DMS 273 (cell line): ENCODE measurements around the gene HAUS7.

Experiments
- DNase-seq: peaks from one replicate; lab custom pipeline; 2025; ENCODE audit not compliant: unreplicated experiment; lab: John Stamatoyannopoulos, UW

Gene HAUS7

DNA sequence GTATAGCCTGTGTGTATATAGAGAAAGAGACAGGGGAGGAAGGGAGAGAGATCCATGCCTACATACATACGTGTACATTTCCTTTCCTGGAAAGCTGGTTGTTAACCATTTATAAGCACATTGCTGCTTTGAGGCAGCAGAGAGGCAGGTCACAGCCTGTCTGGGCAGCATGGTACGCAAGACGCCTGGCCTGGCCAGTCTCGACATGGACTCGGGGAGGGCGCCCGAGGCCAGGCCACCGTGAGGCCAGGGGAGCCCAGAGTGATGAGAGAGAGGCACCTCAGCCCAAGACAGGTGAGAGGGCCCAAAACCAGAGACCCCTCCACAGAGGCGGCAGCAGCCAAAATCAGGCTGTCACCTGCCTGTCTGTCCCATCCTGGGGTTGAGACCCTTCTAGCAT is 28.4 kb downstream of the HAUS7 start:
- DNase-seq: no peak

DNA sequence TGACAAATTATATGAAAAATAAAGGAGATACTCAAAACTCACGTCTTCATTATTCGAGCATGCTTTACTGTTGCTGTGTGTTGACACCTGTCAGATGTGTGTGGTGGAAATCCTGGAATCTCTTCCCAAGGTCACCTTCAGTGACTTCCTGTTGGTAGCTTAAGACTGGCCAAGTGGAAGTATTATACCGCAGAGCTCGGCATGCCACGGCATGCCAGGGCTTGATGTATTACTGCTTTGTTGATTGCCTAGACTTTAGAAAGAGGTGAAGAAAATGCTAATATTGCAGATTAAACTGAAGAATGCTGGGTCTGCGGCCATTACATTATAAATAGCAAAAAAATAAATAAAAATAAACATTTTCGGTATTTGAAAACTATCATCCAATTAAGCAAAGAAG is 29.1 kb downstream of the HAUS7 start:
- peak; percentile 48 for DNase-seq

GRCh38 chrX:153440556-153441135 is 29.7 kb downstream of the HAUS7 start:
- no peak for DNase-seq

DNA sequence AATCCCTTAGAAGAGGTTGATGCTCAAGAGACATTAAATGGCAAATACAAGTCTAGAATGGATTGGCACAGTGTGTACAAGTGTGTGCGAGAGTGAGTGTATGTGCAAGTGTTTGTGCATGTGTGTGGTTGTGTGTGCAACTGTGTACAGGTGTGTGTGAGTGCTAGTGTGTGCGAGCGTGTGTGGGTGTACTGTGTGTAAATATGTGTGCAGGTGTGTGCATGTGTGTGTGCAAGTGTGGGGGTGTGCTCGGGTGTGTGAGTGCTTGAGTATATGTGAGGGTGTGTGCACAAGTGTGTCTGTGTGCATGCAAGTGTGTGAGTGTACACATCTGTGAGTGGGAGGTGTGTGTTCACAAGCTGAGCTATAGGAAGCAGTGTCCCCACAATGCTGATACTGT is 30.4 kb downstream of the HAUS7 start:
- DNase-seq: no peak

- DNase-seq: peak; percentile 63
These were observed 31.8 kb downstream of the HAUS7 start for GRCh38 chrX:153438532-153438931.

GRCh38 chrX:153435845-153436244 is 34.5 kb downstream of the HAUS7 start:
- DNase-seq: no peak

DNA sequence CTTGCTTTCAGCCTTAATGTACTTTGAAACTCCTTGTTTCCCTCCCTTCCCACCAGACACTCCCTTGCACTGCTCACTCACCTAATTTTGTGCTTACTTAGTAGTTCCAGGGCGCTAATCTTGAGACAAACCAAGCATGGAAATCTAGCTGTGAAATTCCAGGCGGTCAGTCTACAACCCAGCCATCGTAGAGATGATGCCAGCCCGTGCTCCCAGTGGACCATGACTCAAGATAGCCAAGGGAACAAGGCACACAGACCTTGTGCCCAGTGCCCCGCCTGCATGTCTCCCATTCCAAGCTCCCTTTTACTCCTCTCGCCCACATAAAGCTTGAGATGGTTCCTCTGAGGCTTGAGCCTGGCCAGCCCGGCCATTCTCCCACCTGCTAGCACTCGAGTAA is 35.6 kb downstream of the HAUS7 start:
- DNase-seq: no peak

GRCh38 chrX:153433781-153434285 is 36.5 kb downstream of the HAUS7 start:
- no peak for DNase-seq

DNA sequence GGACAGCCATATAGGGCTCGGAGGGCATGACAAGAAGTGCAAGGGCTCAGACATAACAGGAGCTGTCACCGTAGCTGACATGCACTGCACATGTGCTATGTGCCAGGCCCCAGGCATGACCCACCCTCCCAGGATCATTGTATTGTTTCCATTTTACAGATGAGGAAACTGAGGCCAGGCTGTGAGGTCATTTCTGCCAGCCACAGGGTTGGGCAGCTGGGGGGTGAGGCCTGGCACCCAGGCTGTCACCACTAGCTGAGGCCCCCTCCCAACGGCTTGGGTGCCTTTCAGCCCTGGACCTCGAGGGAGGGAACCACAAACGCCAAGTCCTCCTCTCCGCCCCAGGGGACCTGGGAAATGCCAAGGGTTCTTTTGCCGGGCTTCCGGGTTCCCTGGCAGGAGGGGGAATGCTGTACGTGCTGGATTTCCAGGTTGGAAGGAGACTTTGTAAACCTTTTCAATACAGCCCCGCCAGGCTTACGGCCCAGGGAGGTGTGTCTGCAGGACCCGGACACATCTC is 37.2 kb downstream of the HAUS7 start:
- DNase-seq: no peak

DNA sequence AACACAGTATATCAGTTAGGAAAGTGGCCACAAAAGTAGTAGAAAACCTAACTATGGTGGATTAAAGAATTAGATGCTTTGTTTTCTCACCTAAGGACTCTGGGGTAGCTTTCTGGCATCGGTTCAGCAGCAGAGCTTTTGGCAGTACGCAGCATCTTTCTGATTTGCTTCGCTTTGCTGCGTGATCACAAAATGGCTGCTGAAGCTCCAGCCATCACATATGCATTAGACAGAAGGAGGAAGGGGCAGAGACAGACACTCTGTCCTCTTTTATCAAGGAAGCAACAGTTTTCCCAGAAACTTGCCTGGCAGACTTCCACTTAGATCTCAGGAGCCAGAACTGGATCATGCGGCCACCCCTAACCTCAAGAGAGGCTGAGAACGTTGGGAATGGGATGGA is 39.6 kb downstream of the HAUS7 start:
- DNase-seq: no peak

- DNase-seq: no peak
These were observed 44.2 kb downstream of the HAUS7 start for GRCh38 chrX:153426204-153426603.

- DNase-seq: no peak
These were observed 46.7 kb downstream of the HAUS7 start for GRCh38 chrX:153423652-153424051.

DNA sequence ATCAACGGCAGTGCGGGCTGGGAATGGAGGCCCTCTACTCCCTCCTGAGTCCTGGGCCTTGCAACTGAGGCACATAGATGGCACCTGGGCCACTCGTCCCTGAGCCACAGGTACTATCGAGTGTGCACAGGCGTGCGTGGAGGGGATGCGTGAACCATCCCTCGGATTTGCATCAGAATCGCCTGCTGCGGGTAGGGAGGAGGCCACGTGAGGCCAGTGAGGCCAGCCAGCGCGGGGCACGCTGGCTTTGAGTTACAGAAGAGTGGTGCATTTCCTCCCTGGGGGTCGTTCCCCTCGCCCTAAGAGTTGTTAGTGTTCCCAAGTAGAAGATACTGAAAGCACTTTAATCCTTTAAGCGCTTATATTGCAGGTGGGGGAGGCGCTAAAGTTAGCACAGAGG is 48.5 kb downstream of the HAUS7 start:
- DNase-seq: no peak

GRCh38 chrX:153420851-153421599 is 49.4 kb downstream of the HAUS7 start:
- no peak for DNase-seq

DNA sequence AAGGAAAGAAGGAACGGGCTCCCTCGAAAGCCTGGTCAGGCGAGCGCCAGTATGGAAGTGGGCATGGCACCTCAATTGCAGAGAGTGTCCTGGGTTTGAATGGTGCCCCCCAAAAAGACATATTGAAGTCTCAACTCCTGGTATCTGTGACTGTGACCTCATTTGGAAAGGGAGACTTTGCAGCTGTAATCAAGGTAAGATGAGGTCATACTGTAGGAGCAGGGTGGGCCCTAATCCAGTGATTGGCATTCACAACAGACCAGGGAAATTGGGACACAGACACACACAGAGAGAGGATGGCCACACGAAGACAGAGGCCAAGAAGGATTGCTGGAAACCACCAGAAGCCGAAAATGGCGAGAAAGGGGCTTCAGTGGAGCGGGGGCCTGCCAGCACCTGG is 52.7 kb downstream of the HAUS7 start:
- no peak for DNase-seq

GRCh38 chrX:153416781-153417450 is 53.5 kb downstream of the HAUS7 start:
- peak; percentile 82 for DNase-seq

DNA sequence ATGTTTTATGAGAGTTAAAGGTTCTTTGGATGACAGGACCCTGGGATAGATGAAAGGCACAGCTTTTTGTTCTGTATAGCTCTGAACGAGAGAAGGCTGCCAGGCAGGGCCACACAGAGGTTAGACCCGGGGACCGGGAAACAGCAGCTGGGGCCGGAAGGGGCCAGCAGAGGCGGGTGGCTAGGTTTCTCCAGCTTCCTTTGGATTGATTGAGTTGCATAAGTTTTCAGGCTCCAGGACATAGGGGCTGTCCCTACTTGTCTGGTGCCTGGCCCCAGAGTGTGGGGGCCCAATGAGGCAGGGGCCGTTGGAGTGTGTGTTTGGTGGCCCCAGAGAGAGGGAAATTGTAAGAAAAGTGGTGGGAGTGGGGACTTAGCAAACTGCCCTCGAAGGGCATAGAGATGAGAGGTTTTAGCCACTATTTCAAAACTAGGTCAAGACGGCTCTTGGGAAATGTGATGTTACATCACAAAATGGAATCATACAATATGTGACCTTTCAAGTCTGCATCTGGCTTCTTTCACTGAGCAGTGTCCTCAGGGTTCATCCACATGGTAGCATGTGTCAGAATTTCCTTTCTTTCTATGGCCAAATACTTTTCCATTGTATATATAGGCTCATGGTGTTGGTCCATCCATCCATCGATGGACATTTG is 55.4 kb downstream of the HAUS7 start:
- no peak for DNase-seq

DNA sequence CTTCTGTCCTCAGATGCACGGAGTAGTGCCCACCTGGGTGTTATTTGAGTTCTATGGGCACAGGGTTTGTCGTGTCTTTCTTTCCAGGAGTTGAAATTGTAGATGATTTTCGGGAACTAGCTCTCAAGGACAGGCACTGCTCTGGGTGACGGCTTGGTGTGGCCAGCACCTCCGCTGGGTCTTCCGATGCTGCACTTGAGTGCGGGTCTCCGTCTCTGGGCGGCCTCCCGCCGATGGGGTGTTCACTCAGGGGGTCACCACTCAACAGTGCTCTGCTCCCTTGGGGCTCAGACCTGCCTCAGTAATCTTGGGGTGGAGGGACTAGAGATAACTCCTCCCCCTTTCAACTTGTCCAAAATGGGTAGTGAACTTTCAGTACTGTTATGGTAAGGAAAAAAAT is 56.6 kb downstream of the HAUS7 start:
- no peak for DNase-seq

DNA sequence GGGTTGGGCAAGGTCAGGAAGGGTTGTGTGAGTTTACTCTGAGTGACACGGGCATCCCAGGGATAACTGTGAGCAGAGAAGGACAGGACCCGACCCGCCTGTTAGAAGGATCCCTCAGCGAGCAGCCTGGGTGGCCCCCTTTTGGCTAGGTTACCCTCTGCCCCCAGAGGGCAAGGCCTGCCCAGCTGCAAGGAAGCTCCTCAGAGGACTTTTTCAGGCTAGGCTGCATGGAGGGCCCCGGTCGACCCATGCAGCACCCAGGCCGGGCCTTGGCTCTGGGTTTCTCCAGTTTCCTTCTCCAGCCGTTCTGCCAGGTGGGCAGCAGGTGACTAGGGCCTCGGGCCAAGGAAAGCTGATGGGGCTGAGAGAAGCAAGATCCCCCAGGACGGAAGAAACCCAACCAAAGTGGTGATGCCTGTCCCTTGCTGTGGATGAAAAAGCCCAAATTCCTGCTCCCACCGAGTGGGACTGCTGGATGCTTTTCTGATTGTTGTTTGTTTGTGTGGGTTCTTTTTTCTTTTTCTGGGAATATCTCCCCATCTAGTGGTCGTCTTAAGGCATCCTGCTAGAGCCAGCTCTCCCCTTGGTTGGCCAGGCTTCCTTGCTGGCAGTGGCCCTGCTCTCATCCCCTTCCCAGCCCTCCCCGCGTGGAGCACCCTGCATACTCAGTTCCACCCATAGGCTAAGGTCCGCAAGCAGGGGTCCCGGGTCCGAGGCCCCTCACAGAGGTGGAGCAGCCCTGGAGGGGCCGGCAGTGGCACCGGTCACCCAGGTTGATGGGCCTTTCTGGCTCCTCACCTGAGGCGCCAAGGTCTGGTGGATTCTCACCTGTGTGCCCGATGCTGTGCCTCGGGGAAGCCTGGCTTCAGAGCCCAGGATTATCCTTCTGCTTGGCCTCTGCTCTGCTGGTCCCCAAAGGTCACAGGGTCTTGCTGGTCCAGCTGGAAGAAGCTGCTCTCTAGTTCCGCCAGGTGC is 57.3 kb downstream of the HAUS7 start:
- DNase-seq: peak; percentile 38

DNA sequence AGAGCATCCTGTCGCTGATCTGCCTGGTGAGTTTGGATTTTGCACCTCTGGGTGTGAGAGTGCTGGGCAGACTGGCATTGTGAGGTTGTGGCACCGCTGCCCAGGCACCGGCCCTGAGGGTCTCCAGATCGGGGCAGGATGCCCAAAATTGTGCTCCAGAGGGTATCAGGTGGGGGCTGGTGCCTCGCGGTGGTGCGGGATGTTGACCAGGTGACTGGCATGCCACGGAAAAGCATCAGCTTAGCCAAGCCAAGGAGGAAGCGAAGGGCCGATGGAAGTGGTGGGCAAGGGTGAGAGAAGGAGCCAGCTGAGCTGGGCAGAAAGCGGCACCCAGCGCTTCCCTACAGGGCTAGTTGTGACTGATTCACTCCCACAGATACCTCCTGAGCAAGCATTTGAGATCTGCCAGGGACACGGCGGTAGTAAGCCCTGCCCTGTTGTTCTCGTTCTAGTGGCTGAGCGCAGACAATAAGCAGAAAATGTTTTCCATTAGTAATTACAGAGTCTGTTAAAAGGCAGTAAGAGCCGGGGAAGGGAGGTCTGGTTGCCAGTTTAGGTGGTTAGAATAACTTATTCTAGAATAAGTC is 58.3 kb downstream of the HAUS7 start:
- DNase-seq: no peak
